ENCODE data around the gene TNNT2. TPM values are rescaled to one million over a fixed set of nuclear protein-coding genes. Genes with fewer than 3 reads are reported as not detected.

The TNNT2 gene
- total and polyA plus RNA-seq, 2 of the 4 experiments (the other 2 are of a cell fraction): 0.18 to 1.2 TPM

- no peak overlapping the region for H3K9ac ChIP-seq (ENCODE audit: low read depth, low read length)
- H2AK5ac ChIP-seq (ENCODE audit: low read depth, low read length): no peak overlapping the region
- no peaks in the 10 kb centered on the region for H3K9me1 ChIP-seq (ENCODE audit: insufficient read depth, low read length)
- DNase-seq: no peak
- H4K5ac ChIP-seq (ENCODE audit: low read depth, low read length): no peak overlapping the region
- no peak overlapping the region for H3K18ac ChIP-seq (ENCODE audit: low read depth, low read length)
- BruUV-seq (replicated peaks): no TSS peak
- no peak overlapping the region for H4K8ac ChIP-seq (ENCODE audit: low read depth in 2 of 2, low read length in 2 of 2)
- peaks cover 4% of the 10 kb centered on the region for H3K4me1 ChIP-seq (ENCODE audit: control insufficient read depth, insufficient read depth, low read length)
- H2BK20ac ChIP-seq (ENCODE audit: low read depth, low read length): no peak overlapping the region
- H3K14ac ChIP-seq (replicated peaks; ENCODE audit: low read depth, low read length): no peak overlapping the region
- POLR2A ChIA-PET (ENCODE audit: unreplicated experiment): no interaction called here
- H3K79me1 ChIP-seq (ENCODE audit: low read depth in 1 of 2, low read length in 2 of 2): no peaks in the 10 kb centered on the region
- H3K4ac ChIP-seq (ENCODE audit: low read depth, low read length): no peak overlapping the region
- in situ Hi-C loops (cut with MboI; ENCODE audit: low sequenced_read_pairs): no loop called here
- H2BK15ac ChIP-seq (ENCODE audit: low read depth, low read length): no peak overlapping the region
- H3K27ac ChIP-seq (ENCODE audit: insufficient read depth, low read length): no peak overlapping the region
- H3K4me3 ChIP-seq (ENCODE audit: insufficient read depth, low read depth, low read length): no peak overlapping the region
- WGBS, 2 experiments (ENCODE audit: extremely low coverage in 2 of 2, insufficient read length in 1 of 2): 20% methylated on average over 1 of the region's 8 CpGs; no CpG with 5 or more reads in 1 of the 2 experiments
- no peak for ATAC-seq (ENCODE audit: low read depth)
- no peak overlapping the region for H2BK5ac ChIP-seq (ENCODE audit: low read depth, low read length, poor library complexity, severe bottlenecking)
- no peak overlapping the region for H3K23ac ChIP-seq (ENCODE audit: low read depth, low read length)
- peaks cover 62% of the 10 kb centered on the region for H3K27me3 ChIP-seq (ENCODE audit: control insufficient read depth, insufficient read depth, low read length)
- intact Hi-C loops (cut with micrococcal nuclease): no loop called here
- H3K9me3 ChIP-seq (ENCODE audit: control insufficient read depth, insufficient read depth, low read length): peaks cover 2% of the 10 kb centered on the region; the same call in 1 of the 2 replicates
- dilution Hi-C loops (cut with HindIII; ENCODE audit: low sequenced_read_pairs, unreplicated experiment): no loop called here
- no peaks in the 10 kb centered on the region for H3K36me3 ChIP-seq (ENCODE audit: control insufficient read depth, insufficient read depth, low read length)
- no peak for TF ChIP-seq USF2 (IDR thresholded peaks at IDR 0.05; ENCODE audit: low read depth, low read length)
- TF ChIP-seq BHLHE40 (IDR thresholded peaks at IDR 0.05; ENCODE audit: low read depth, low read length): no peak
- no peak for TF ChIP-seq MAZ (IDR thresholded peaks at IDR 0.05; ENCODE audit: borderline replicate concordance, low read depth, low read length)
- no peak for TF ChIP-seq MXI1 (IDR thresholded peaks at IDR 0.05; ENCODE audit: borderline replicate concordance, low read depth, low read length)
- TF ChIP-seq CEBPB (IDR thresholded peaks at IDR 0.05; ENCODE audit: low read depth, low read length): no peak
- TF ChIP-seq CTCF (conservative IDR thresholded peaks at IDR 0.05; ENCODE audit: low read depth, low read length): no peak
- no peak for TF ChIP-seq RAD21 (IDR thresholded peaks at IDR 0.05; ENCODE audit: low read length)
- TF ChIP-seq FOS (IDR thresholded peaks at IDR 0.05; ENCODE audit: low read depth, low read length): no peak
- no peak for TF ChIP-seq NFE2L2 (IDR thresholded peaks at IDR 0.05; ENCODE audit: low read depth, low read length)
- no peak for TF ChIP-seq CHD1 (IDR thresholded peaks at IDR 0.05; ENCODE audit: low read depth, low read length)
- no peak for TF ChIP-seq RFX5 (IDR thresholded peaks at IDR 0.05; ENCODE audit: low read depth, low read length)
- H2AFZ ChIP-seq (replicated peaks; ENCODE audit: low read length, poor library complexity): no peak overlapping the region
- no peak overlapping the region for H4K91ac ChIP-seq (ENCODE audit: insufficient read depth, low read depth, low read length)
- H4K20me1 ChIP-seq (ENCODE audit: insufficient read depth, low read length): no peaks in the 10 kb centered on the region
- no peak overlapping the region for H3K56ac ChIP-seq (ENCODE audit: extremely low read depth, insufficient read depth, low read length)
- H3K4me2 ChIP-seq (ENCODE audit: low read depth, low read length): no peak overlapping the region
- no peak overlapping the region for H2BK120ac ChIP-seq (ENCODE audit: low read depth, low read length)
- no peak overlapping the region for H2AK9ac ChIP-seq (replicated peaks; ENCODE audit: low read depth, low read length, poor library complexity)
- CTCF ChIA-PET: no interaction called here
Observed at GRCh38 chr1:201332021-201332420, 45.5 kb downstream of the TNNT2 start.

Measured in IMR-90 (cell line).